ENCODE measurements around the gene IFITM1.
"Not testable (repeated sequence)": the region's sequence is repeated elsewhere in the genome, so short reads cannot be mapped to it uniquely, and the experiment has no call there.

IFITM1 gene

DNA sequence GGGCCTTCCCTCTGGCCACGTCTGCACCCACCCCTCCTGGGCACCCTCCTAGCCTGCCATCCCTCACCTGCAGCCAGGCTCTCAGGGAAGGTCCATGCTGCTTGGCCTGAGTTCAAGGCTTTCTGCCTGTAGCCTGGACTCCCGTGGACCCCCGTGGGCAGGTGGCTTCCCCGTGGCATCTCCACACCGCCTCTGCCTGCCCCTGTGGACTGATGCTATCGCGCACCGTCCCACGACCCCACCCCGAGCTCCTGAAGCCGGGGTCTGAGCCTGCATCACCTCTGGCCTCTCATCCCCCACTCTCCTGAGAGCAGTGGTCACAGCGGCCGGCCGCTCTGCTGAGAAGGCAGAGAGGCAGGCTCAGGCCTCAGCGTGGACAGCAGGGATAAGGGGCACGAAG lies 19.1 kb upstream of the IFITM1 start:
- DNase-seq: no peak

DNA sequence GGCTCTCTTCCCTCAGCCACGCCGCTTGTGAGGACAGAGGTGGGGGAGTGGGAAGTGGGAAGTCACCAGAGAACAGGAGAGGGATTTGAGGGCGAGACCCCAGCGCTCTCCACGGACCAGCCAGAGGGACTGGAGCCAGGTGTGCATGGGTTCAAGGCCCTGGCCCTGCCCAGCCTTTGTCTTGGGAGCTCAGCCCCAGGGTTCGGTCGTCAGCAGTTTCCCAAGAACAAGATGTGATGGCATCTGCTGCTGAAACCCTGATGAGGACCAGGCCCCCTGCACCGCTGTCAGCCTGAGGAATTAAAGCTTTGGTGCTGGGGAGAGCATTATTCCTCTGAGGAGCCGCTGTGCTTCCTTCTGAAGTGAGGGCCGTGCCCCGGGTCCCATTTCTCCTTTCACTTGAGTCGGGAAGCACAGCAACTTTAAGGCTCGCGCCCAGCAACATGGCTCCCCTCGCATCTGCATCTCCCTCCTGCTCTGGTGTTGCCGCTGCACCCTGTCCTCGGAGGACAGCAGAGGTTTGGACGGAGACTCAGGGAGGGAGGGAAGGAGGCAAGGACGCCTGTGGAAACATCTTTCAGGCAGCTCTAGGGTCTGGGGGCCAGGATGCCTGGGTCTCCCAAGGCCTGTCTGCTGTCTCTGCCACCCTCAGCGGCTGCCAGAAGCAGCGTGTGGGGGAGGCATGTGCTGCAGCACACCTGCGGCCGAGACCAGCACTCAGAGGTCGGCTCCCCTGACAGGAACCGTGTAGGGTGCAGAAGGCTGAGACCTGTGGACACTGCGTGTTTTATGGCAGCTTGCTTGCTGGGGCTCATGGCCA lies 18.3 kb upstream of the IFITM1 start:
- DNase-seq: no peak

DNA sequence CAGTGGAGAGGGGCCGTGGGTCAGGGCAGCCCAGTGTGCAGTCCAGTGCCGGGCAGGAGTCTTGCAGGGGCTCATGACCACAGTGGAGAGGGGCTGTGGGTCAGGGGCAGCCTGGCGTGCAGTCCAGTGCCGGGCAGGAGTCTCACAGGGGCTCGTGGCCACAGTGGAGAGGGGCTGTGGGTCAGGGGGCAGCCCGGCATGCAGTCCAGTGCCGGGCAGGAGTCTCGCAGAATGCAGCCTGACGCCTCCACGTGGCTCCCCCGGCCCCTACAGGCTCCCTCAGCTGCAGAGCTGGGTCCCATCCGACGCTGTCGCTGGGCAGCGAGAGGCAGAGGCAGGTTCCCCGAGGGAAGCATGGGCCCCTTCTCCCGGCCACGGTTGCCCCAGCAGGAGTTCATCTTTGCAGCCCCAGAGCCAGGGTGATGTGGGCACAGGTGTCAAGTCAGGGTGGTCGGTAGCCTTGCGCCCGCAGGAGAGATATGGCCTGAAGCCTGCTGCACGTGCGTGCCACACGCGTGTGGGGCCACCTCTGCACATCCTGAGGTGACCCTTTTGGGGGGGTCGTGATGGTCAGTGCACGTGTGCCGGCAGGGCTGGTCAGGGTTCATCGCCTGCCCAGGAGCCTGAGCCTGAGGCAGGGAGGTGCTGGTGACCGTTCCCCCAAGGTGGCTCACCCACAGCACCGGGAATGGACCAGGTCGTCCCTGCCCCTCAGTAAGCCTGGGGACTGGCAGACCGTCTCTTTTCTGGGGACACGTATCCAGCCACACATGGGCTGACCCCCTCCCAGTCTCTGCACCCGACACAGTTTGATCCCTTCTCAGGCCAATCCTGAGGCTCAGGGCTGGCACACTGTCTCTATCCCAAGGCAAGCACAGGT lies 17.4 kb upstream of the IFITM1 start:
- DNase-seq: no peak

DNA sequence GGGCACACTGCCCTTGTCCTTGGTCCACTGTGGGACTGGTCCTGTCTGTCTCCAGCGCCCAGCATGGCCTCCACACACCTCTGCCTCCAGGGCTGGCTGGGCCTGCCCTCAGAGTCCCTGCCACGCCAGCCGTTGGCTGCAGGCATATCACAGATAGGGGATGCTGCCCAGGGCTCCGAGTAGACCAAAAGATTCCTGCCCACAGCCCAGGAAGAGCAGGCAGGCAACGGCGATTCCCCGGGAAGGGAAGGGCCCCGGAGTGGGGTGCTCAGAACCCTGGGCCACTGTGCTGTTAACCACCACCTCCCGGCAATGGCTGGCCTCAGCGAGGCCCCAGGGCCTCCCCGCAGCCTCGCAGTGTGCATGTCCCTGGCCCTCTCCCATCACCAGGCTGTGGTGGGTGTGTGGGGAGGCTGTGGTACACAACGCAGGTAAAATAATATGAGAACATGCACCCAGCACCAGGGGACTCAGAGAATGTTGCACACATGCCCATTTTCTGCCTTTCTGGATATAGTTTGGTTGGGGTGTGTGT lies 16.7 kb upstream of the IFITM1 start:
- no peak for DNase-seq

DNA sequence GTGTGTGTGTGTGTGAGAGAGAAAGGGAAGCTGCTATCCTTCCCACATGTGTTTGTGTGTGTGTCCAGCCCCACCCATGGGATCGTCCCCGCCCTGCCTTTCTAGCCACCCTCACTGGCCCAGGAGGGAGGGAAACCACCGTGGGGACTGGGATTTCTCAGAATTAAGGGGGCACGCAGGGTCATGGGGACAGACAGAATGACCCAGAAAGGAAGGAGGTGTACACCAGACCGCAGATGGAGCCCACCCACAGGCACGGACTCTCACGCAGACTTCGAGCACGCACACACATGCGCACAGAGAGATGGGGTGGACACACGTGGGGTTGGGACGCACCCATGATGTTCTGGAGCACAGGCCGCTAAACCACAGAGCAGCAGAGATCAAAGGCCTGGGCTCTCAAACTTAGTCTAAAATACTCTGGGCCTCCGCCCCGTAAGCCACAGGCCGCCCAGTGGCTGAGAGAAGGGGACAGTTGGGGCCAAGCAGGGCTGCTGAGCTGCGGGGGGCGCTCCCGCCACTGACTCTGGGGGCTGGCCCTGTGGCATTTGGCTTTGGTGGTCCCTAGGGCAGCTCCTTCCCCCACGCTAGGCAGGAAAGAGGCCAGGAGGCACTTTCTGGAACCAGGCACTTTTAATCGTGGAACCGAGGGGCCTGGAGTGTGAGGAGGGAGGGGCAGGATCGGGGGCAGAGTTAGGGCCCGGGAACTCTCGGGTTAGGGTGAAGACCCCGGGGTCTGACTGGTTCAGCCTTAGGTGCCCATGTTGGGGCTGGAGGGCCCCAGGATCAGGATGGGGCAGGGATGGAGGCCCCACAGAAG lies 16.0 kb upstream of the IFITM1 start:
- no peak for DNase-seq

DNA sequence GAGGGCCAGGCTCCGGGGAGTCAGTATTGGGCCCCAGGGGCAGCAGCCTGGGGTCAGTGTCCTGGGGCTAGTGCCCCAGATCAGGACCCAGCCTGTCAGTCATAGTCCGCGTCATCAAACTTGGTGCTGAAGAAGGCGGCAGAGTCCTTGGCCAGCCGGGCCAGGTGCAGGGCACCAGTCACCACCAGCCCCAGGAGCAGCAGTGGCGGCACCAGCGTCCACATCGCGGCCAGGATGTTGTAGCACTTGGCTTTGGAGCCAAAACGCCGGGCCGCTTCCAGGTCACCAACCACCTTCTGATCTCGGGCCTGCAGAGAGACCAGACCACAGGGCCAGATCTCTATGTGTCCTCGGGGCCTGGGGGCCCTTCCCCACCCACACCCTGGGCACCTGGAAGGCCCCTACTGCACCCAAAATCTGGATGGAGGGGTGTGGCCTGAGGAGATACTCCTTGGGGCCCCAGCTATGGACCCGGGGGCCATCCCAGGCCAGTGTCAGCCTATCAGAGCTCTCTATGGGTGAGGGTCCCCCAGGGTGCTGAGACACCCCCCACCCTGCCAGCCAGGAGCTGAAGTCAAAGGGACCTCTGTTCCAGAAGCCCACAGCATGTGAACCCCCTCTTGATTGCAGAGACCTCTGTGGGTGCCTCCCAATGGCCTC lies 15.3 kb upstream of the IFITM1 start:
- no peak for DNase-seq

DNA sequence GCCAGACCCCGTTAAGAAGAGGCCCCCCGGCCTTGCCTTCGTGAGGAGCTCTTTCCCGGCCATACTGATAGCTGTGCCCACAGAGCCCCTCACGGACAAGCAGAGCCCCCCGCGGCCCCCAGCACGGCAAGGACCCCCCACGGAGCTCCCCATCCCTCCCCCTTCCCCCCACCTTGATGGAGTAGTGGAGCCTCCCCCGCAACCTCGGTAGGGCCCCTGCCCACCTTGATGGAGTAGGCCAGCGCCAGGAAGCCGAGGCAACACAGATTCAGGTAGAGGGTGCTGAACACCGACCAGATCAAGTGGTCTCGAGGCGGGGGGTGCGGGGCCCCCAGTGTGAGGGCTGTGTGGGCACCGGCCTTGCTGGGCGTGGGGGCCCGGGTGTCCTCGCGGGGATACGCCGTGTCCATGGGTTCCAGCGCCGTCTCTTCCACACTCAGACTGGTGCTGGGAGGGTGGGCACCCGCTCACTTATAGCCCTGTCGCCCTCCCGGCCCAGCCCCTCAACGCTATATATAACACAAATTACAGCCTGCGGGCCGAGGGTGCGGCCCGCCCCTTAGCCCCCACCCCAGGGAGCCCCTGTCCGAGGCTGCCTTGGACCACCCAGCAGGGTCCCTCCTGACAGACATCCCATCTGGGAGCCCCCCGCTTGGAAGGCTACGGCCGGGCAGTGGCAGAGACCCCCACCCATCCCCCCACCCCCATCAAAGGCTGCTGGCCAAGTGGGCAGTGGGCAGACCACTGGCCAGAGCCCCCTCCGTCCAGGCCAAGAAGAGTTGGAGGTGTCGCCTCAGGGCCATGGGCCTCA lies 14.6 kb upstream of the IFITM1 start, which contains the start of gene IFITM5:
Gene IFITM5, minus strand, starts transcription at position 446 of the 811 bp plus-strand sequence. Its CDS starts 36 bp downstream, at position 410.
- DNase-seq: no peak

DNA sequence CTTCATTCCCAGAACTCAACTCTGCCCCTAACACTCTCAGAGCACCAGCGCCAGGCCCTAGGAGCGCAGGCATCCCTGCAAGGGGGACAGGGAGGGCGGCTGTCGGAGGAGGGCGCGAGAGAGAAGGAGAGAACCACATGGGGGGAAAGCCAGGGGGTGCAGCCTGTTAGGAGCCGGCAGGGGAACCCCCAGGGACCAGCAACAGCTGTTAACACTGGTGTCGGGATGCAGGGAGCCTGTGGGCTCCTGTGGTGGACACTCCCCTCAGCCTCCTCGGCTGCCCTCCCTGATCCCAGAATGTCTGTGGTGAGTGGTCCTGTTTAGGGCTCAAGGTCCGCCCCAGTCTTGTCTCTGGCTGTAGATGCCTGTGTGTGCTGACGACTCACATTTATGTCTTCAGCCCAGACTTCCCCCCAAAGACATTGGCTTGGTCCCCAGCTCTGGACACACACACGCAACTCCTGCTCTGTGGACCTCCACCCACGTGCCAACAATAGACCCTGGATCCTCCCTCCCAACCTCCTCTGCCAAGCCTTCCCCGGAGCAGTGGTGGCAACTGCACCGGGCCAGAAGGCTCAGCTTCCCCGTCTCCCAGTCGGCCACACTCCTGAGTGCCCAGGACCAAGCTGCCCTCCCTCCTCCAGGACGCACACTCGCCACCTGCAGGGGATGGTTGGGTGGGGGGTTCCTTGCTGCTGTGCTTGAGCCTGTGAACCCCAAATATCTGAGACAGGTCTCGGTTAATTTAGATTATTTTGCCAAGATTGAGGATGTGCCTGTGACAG lies 13.7 kb upstream of the IFITM1 start:
- DNase-seq: peak in 1 of 2 experiments; percentile 25

DNA sequence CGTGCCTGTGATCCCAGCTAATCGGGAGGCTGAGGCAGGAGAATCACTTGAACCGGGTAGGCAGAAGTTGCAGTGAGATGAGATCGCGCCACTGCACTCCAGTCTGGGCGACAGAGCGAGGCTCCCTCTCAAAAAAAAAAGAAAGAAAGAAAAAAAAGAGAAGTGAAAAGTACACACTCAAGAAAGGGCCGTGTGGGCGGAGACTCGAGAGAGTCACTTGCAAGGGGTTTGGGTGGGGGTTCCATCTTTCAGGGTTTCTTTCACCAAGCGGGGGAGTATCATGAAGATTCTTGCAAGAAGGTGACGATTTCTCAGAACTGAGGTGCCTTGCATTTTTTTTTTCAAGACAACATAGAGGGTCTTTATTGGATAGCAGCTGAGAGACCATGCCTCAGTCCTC lies 10.5 kb upstream of the IFITM1 start:
- DNase-seq: no peak

DNA sequence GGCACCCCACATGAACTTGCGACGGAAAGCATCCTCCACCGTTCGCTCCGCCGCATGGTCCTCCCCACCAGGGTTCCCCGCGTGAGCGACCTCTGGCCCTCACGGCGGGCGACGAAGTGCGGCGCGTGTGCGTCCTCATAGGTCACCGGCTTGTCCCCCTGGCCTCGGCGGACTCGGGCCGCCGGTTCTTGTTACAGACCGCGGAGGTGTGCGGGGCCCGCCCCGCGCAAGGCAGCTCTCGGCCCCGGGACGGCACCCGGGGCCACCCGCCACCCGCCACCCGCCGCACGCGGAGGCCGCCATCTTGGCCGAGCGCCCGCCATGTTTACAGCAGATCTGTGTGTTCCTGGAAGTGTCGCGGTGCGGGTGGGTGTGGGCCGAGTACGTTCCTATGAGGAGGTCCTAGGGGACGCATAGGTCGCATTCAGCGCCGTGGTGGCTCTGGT lies 9.8 kb upstream of the IFITM1 start:
- DNase-seq: no peak

DNA sequence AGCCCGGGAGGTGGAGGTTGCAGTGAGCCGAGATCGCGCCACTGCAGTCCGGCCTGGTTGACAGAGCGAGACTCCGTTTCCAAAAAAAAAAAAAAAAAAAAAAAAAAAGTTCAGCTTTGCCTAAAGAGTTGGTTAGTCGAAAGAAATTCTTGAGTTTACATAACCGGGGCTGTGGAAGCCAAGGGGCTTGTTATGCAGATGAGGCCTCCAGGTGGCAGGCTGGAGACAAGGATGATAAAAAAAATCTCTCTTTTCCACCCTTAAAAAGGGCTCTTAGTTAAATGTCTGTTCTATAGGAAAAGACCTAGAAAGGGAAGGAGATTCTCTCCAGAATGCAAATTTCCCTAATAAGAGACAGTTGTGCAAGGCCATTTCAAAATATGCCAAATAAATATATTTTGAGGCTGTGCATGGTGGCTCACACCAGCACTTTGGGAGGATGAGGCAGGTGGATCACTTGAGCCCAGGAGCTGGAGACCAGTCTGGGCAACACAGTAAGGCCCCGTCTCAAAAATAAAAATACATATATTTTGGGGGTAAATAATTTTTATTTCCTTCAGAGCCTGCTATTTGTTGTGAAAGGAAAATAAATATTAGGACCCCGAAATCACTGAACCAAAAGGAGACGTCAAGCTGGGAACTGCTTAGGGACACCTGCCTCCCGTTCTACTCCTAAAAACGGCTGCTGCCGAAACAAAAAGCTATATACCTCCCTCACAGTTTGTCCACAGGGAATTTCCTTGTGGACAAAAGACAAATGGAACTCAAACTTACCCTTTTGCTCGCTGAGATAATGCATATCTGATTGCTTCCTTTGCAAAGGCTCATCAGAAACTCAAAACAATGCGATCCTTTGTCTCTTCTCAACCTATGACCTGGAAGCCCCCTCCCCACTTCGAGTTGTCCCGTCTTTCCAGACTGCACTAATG lies 8.7 kb upstream of the IFITM1 start:
- peak in 1 of 2 experiments; percentile 38 for DNase-seq

DNA sequence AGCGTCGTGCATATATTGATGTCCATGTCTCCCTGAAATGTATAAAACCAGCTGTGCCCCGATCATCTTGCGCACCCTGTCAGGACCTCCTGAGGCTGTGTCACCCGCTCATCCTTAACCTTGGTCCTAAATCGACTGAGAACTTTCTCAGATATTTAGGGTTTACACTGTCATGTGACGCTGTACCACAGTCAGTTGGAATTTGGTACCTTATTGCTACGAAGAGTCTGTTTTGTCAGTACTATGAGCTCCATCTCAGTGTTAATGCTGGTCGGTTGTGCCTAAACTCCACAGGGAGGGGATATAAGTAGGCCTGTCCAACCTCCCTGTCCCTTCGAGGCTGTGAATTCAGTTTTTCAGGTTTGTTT lies 8.0 kb upstream of the IFITM1 start:
- no peak for DNase-seq

DNA sequence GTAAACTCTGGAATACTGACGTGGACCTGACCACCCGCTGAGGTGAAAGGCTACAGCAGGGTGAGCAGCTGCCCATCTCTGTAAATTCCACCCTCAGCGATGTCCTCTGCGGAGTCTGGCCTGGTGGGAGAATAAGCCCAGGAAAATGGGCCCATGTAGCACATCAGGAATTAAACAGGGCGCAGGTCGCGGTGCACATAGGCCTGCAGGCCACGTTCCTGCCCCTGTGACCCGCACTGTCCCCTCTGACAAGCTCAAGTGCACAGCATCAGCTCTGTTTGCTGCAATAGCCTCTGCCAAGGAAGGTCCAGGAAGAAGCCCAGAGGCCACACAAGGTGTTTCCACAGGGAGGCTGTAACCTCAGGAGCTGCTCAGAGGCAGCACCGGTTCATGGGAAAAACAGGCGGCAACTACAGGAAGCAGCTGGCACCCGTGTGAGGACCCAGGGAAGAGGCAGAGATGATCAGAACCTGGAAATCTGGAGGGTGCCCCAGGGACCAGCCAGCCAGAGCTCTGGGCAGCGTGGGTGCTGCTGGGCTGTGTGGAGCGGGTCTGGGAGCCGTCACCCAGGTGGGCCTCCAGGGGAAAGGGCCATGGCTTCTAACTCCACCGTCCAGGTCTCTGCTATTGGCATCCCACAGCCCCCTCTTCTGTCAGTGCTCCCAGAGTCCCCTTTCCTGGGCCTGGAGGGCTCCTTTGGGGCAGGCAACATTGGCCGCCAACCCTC lies 7.0 kb upstream of the IFITM1 start:
- DNase-seq: no peak

DNA sequence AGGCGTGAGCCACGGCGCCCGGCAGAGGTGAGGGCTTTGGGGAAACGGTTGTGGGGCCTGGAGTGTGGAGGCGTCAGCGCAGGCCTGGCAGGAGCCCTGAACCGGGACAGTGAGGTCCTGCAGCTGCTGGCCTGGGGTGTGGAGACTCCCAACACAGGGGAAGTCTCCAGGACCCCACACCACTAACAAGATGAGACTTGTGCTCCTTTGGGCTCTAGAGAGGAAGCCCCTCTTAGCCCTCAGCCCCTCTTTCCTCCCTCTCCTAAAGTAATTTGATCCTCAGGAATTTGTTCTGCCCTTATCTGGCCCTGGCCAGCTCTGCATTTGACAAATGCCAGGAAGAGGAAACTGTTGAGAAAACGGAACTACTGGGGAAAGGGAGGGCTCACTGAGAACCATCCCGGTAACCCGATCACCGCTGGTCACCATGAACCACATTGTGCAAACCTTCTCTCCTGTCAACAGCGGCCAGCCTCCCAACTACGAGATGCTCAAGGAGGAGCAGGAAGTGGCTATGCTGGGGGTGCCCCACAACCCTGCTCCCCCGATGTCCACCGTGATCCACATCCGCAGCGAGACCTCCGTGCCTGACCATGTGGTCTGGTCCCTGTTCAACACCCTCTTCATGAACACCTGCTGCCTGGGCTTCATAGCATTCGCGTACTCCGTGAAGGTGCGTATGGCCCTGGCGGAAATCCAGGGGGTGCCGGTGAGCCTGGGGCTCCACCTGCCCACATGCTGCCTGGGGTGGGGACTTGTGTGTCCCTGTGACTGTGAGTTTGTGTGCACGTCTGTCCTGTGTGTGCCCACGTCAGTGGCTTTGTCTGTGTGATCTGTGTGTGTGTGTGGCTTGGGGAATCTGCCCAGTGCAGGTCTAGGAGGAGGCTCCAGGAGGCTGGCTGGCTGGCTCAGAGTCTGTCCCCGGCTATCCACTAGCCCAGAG lies 5.8 kb upstream of the IFITM1 start, which contains the start of gene IFITM2:
Gene IFITM2, plus strand, starts transcription at position 51 of the 943 bp plus-strand sequence. Its CDS starts 377 bp downstream, at position 428.
- DNase-seq: not testable (repeated sequence)

DNA sequence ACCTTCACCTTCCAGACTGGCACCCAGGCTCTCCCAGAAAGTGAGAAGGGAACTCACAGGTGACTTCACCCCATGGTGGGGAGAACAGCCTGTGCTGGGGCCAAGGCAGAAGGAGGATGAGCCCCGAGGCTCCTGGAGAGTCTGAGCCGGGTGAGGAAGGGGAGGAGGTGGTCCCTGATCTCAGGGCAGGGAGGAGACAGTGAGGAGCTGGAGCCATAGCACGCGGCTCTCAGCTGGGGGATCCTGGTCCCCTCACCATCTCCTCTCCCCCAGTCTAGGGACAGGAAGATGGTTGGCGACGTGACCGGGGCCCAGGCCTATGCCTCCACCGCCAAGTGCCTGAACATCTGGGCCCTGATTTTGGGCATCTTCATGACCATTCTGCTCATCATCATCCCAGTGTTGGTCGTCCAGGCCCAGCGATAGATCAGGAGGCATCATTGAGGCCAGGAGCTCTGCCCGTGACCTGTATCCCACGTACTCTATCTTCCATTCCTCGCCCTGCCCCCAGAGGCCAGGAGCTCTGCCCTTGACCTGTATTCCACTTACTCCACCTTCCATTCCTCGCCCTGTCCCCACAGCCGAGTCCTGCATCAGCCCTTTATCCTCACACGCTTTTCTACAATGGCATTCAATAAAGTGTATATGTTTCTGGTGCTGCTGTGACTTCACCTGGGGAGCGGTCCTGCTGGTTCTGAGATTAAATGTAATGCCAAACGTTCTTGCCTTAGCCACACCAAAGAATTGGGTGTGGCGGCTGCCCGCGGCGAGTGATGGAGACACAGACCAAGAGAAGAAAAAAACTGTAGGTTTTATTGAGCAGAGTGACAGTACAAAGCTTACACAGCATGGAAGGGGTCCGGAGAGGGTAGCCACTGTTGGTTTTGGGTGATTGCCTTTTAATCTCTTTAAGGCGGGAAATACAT lies 4.8 kb upstream of the IFITM1 start:
- not testable (repeated sequence) for DNase-seq

Measured in NCI-H526 (cell line).